Endothelial cell of coronary artery (primary cell): ENCODE data around the gene FOXD3. TPM values are rescaled to one million over a fixed set of nuclear protein-coding genes. Genes with fewer than 3 reads are reported as not detected.

ENCODE experiments used
- total RNA-seq: library from RNA; depleted of rRNA; stranded (reverse); fragments of >200 nt; gene quantifications from 2 replicates; pipeline ENCODE4 v1.2.3, GENCODE V29; 2014

Gene FOXD3
- total RNA-seq = not detected in 2 replicates

GRCh38 chr1:63322114-63322943 is at the start of gene FOXD3:
FOXD3 (plus strand) TSS chr1:63322567; CDS start chr1:63323059, 492 bp downstream.

GRCh38 chr1:63367215-63368103 is 45.1 kb downstream of the FOXD3 start, which contains the start of gene ALG6:
ALG6 (plus strand) TSS chr1:63367627; CDS start chr1:63370978, 3,351 bp downstream.

Other genes with a start within 250 kb of the FOXD3 start
- gene ALG6, start 45.1 kb downstream of the FOXD3 start, total RNA-seq = 12.5 and 13.7 TPM in 2 replicates
- 13.4 and 17.6 TPM in 2 replicates for gene ITGB3BP, start 200.7 kb downstream of the FOXD3 start, total RNA-seq
- gene EFCAB7, start 201.0 kb downstream of the FOXD3 start, total RNA-seq = 3.4 and 4.2 TPM in 2 replicates